Natural killer cell (primary cell): Measurements from ENCODE around the gene QRFP. TPM values are rescaled to one million over a fixed set of nuclear protein-coding genes. Genes with fewer than 3 reads are reported as not detected.

Experiments used
- ATAC-seq, 3 donors: fragments of 150-1000 bp in 2 of 3; fragments of 200-7000 bp in 1 of 3; cut with Tn5 transposase; 1 replicate in 1 of 3; 2 replicates in 2 of 3; pipeline ENCODE4 v1.10.0; 2021; ENCODE audit warnings: mild to moderate bottlenecking in 2 of 3, moderate library complexity in 2 of 3
- DNase-seq, 2 donors: peaks; one replicate each; pipeline versions ENCODE4 v3.0.0 to v3.0.0-alpha.2; 2013 to 2021; ENCODE audit warnings: mixed read lengths in 1 of 2
- H3K27ac ChIP-seq: one replicate; pipeline ENCODE4 v1.5.1; 2013; ENCODE audit warnings: mild to moderate bottlenecking, low read length
- H3K27me3 ChIP-seq: one replicate; pipeline ENCODE4 v1.6.1; 2013; ENCODE audit warnings: low read length; ENCODE audit not compliant: control insufficient read depth, insufficient read depth
- H3K36me3 ChIP-seq: one replicate; pipeline ENCODE4 v1.6.1; 2013; ENCODE audit warnings: low read length; ENCODE audit not compliant: control insufficient read depth, insufficient read depth
- H3K4me1 ChIP-seq: one replicate; pipeline ENCODE4 v1.6.1; 2013; ENCODE audit warnings: low read length; ENCODE audit not compliant: control insufficient read depth, insufficient read depth
- H3K4me3 ChIP-seq: one replicate; pipeline ENCODE4 v1.5.1; 2013; ENCODE audit warnings: low read length
- H3K9me3 ChIP-seq: one replicate; pipeline ENCODE4 v1.6.1; 2013; ENCODE audit warnings: low read length; ENCODE audit not compliant: control insufficient read depth, insufficient read depth
- H3K27ac Mint-ChIP-seq, 2 donors: one replicate each; pipeline ENCODE4 v1.8.0; 2022; ENCODE audit warnings: mild to moderate bottlenecking in 2 of 2, mixed read lengths in 2 of 2, moderate library complexity in 1 of 2
- H3K27me3 Mint-ChIP-seq, 2 donors: one replicate each; pipeline ENCODE4 v1.8.0; 2022; ENCODE audit warnings: low read depth in 2 of 2, mixed read lengths in 2 of 2
- H3K36me3 Mint-ChIP-seq: one replicate; pipeline ENCODE4 v1.8.0; 2022; ENCODE audit warnings: mixed read lengths
- H3K4me1 Mint-ChIP-seq, 2 donors: one replicate each; pipeline ENCODE4 v1.8.0; 2022; ENCODE audit warnings: mixed read lengths in 2 of 2
- H3K4me3 Mint-ChIP-seq: one replicate; pipeline ENCODE4 v1.8.0; 2022; ENCODE audit warnings: mild to moderate bottlenecking, moderate library complexity, mixed read lengths
- H3K9me3 Mint-ChIP-seq, 2 donors: one replicate each; pipeline ENCODE4 v1.8.0; 2022; ENCODE audit warnings: mixed read lengths in 2 of 2
- WGBS: methylation state at CpG from one replicate; pipeline ENCODE4 v1.1.7; 2013; ENCODE audit warnings: missing lambda C conversion rate; ENCODE audit not compliant: insufficient coverage; 5-methylcytosine and 5-hydroxymethylcytosine counted together
- intact Hi-C: fragments of 100-400 bp; cut with micrococcal nuclease; formaldehyde crosslinking; loops from one replicate; pipeline ENCODE4 v1.14.2; 2022
- total RNA-seq, 4 donors: library from RNA; stranded (reverse); fragments of 120-200 nt in 1 of 4; gene quantifications; one replicate each; pipeline versions ENCODE4 v1.2.3 to v1.2.4, GENCODE V29; 2013 to 2022
- TF ChIP-seq, protein P1 (sequence below): fragments of 200-600 bp; IDR thresholded peaks from one replicate; pipeline ENCODE4 v1.8.0; 2022; ENCODE audit warnings: antibody characterized with exemption

Gene QRFP
- total RNA-seq, 3 donors from 2014 or later (not counting 1 experiment from before 2014, with no cell fraction given): not detected

DNA sequence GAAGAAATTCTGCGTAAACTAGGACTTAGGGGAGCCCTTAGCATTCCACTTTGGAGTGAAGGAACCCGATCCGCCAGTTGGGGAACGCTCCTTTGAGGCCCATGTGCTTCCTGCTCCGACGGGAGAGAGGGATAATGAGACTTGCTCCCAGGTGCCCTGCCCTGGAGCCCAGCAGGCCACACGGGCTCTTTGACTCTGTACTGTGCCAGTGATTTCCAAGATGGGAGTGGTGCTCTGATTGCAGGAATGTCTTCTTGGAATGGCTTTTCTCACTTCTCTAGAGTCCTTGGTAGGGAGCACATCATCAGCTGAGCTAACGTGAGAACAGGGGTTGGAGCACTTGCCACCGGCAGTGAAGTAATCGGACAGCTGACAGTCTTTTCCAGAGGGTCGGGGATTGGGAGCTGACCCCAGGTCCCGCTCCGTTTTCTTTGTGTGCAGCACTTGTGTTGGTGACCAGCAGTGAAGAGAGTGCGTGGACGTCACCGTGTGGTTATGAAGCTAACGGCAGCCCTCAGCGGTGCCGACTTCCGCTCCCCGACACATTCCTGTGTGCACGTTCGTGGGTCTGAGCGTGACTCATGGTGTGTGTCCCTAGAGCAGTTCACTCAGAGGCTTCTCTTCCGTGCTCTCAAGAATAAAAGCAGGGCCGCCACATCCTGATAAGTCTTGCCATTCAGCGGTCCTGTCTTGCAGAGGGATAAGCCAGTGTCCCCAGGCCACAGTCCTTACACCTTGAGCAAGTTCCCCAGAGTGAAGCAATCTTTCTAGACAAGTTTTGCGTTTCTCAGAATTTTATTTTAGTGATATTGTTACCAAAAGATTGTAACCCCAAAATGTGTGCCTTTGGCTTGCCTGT, 35.9 kb downstream of the QRFP start:
- H3K9me3 Mint-ChIP-seq: no peaks in the 10 kb centered on the region
- DNase-seq (no peak), ATAC-seq (peak in 1 of 3 donors; percentile 87)
- Histone ChIP-seq H3K27ac (no peak overlapping the region), H3K36me3 (peaks cover 2% of the 10 kb centered on the region), H3K9me3 (no peaks in the 10 kb centered on the region), H3K4me3 (no peak overlapping the region), H3K4me1 (no peaks in the 10 kb centered on the region), H3K27me3 (no peaks in the 10 kb centered on the region)
- H3K4me1 Mint-ChIP-seq: peaks cover 0 to 11% of the 10 kb centered on the region in 2 donors
- peak overlapping the region in 1 of 2 donors; percentile 8 for H3K27ac Mint-ChIP-seq
- H3K36me3 Mint-ChIP-seq: no peaks in the 10 kb centered on the region
- intact Hi-C loops: loop anchor here (10.0 kb wide), 1 partner anchor 396 kb away; no protein-coding TSS in a partner anchor
- WGBS: 92% methylated on average over 28 of the region's 28 CpGs
- H3K27me3 Mint-ChIP-seq: no peaks in the 10 kb centered on the region
- TF ChIP-seq, protein P1, sequence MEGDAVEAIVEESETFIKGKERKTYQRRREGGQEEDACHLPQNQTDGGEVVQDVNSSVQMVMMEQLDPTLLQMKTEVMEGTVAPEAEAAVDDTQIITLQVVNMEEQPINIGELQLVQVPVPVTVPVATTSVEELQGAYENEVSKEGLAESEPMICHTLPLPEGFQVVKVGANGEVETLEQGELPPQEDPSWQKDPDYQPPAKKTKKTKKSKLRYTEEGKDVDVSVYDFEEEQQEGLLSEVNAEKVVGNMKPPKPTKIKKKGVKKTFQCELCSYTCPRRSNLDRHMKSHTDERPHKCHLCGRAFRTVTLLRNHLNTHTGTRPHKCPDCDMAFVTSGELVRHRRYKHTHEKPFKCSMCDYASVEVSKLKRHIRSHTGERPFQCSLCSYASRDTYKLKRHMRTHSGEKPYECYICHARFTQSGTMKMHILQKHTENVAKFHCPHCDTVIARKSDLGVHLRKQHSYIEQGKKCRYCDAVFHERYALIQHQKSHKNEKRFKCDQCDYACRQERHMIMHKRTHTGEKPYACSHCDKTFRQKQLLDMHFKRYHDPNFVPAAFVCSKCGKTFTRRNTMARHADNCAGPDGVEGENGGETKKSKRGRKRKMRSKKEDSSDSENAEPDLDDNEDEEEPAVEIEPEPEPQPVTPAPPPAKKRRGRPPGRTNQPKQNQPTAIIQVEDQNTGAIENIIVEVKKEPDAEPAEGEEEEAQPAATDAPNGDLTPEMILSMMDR: no peak
- H3K4me3 Mint-ChIP-seq: peak overlapping the region; percentile 4

DNA sequence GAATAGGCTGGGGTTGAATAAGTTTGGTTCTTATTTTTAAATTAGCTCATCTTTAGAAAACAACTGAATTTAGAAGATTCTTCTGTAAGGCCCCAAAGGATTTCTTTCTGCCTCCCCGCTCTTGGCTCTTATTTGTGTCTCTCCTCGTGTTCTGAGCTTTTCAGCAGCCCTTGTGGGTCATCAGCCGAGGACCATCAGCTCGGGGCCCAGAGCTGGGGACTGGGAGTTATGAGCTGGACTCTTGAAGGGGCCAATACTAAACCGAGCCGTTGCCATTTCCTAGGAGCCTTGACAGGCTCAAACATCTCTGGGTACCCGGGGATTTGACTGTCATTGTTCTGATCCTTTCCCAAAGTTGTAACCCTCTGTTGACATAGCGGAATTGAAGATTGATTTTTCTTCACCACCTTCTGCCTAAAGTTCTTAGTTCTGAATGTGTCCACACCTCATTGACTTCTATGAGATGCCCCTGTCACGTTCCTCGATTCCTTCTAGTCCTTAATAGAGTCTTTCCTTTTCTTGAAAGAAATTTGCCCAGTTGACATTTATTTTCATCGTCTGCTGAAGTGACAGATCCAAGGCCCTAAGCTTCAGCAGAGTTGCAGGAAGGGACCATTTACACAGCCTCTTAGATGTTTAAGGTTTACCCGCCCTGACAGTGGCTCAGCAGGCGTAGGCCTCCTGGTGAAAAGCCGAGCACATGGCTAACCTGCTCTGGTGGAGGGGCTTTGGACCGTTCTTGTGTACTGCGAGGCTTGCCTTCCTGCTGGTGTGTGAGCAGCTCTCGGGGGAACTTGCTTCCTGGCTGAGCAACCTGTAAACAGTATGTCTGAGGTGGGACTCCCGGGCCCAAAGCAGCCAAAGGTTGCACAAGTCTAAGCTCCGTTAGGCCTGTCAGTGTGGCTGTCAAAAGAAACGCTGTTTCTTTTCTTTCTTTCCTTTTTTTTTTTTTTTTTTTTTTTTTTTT, 37.6 kb downstream of the QRFP start:
- WGBS: 90% methylated on average over 20 of the region's 20 CpGs

DNA sequence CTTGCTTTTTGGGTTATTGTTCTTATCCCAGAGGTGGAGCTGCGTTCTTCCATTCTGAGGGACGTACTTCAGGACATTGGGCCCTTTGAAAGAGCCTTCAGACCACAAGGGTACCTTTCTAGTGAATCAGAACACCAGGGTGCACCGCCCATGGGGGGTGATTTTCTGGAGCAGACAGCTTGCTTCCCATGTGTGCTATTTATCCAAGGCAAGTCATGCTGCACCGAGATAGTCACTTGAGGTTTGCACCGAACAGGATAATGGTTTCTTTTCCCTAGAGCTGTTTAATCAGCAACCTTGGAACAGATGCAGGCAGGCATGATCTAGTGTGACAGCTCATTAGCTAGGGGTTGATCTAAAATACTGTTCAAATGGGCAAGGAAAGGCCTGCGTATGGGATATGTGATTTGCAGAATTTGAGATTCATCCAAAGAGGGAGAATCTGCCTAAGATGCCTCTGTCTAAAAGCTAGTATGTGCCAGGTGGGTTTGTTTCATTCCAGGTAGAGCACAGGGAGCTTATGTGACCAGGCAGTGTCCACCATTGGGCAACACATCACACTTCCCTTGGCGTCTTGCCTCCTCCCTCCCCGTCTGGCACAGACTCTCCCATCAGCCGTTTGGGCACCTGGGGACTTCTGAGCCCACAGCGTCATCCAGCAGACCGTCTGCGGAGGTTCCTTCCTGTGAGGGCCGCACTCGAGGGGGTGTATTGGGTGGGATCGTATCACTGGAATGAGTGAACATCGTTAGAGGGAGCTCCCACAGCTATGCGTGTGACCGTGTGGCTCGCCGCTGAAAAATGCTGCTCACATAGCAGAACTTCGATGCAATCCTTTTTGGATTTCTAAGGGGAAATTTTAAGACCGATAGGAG, 38.5 kb downstream of the QRFP start:
- Histone ChIP-seq H3K9me3 (no peaks in the 10 kb centered on the region), H3K27ac (no peak overlapping the region), H3K4me3 (no peak overlapping the region), H3K36me3 (peaks cover 15% of the 10 kb centered on the region), H3K27me3 (no peaks in the 10 kb centered on the region), H3K4me1 (no peaks in the 10 kb centered on the region)
- TF ChIP-seq, protein P1: no peak
- 89% methylated on average over 21 of the region's 22 CpGs for WGBS
- Mint-ChIP-seq H3K9me3 (no peaks in the 10 kb centered on the region), H3K36me3 (no peaks in the 10 kb centered on the region), H3K27ac (no peak overlapping the region), H3K27me3 (no peaks in the 10 kb centered on the region), H3K4me1 (peaks cover 0 to 11% of the 10 kb centered on the region in 2 donors), H3K4me3 (no peak overlapping the region)
- DNase-seq (no peak), ATAC-seq (no peak)
- intact Hi-C loops: no loop called here

More for the DNA sequence above, 37.6 kb downstream of the QRFP start:
- no peaks in the 10 kb centered on the region for H3K9me3 Mint-ChIP-seq
- intact Hi-C loops: no loop called here
- H3K9me3 ChIP-seq: no peaks in the 10 kb centered on the region
- no peak for ATAC-seq
- H3K4me3 Mint-ChIP-seq: no peak overlapping the region
- H3K36me3 Mint-ChIP-seq: no peaks in the 10 kb centered on the region
- H3K27me3 Mint-ChIP-seq: no peaks in the 10 kb centered on the region
- peaks cover 0 to 11% of the 10 kb centered on the region in 2 donors for H3K4me1 Mint-ChIP-seq
- no peak overlapping the region for H3K4me3 ChIP-seq
- DNase-seq: no peak
- no peaks in the 10 kb centered on the region for H3K27me3 ChIP-seq
- H3K27ac ChIP-seq: no peak overlapping the region
- no peaks in the 10 kb centered on the region for H3K4me1 ChIP-seq
- H3K27ac Mint-ChIP-seq: no peak overlapping the region
- TF ChIP-seq, protein P1: no peak
- peaks cover 14% of the 10 kb centered on the region for H3K36me3 ChIP-seq
